GM19035 (cell line): ENCODE data around the gene TCF12.
A peak's percentile ranks its signal among the peaks of the same experiment; 100 is the strongest.
"Not testable (repeated sequence)": the region's sequence is repeated elsewhere in the genome, so short reads cannot be mapped to it uniquely, and the experiment has no call there.

Experiments
- ATAC-seq: cut with Tn5 transposase; IDR thresholded peaks from one replicate; pipeline ENCODE4 v1.9.1; 2021; ENCODE audit not compliant: unreplicated experiment

TCF12 gene

GRCh38 chr15:56915888-56916287 is 2.6 kb upstream of the TCF12 start:
- no peak for ATAC-seq

GRCh38 chr15:56916825-56917477 is 1.5 kb upstream of the TCF12 start:
- no peak for ATAC-seq

GRCh38 chr15:56917652-56918045 is 795 bp upstream of the TCF12 start:
- ATAC-seq = no peak

GRCh38 chr15:56919031-56919608 is 676 bp downstream of the TCF12 start:
- peak; percentile 41 for ATAC-seq

GRCh38 chr15:56919609-56920366 is 1.3 kb downstream of the TCF12 start:
- peak; percentile 16 for ATAC-seq

GRCh38 chr15:56920367-56920627 is 1.9 kb downstream of the TCF12 start:
- ATAC-seq = no peak

GRCh38 chr15:56923174-56923591 is 4.7 kb downstream of the TCF12 start:
- no peak for ATAC-seq

- ATAC-seq = no peak
Measured at GRCh38 chr15:56927816-56928215, 9.4 kb downstream of the TCF12 start.

GRCh38 chr15:56929399-56929798 is 11.0 kb downstream of the TCF12 start:
- ATAC-seq = no peak

- ATAC-seq = no peak
Measured at GRCh38 chr15:56929933-56930332, 11.5 kb downstream of the TCF12 start.

GRCh38 chr15:56930669-56931313 is 12.3 kb downstream of the TCF12 start:
- ATAC-seq = no peak

GRCh38 chr15:56931639-56932508 is 13.4 kb downstream of the TCF12 start:
- ATAC-seq = no peak

GRCh38 chr15:56932509-56932868 is 14.0 kb downstream of the TCF12 start:
- ATAC-seq = not testable (repeated sequence)

GRCh38 chr15:56933410-56933809 is 15.0 kb downstream of the TCF12 start:
- ATAC-seq = no peak

- ATAC-seq = no peak
Measured at GRCh38 chr15:56933811-56934210, 15.4 kb downstream of the TCF12 start.

- ATAC-seq = no peak
Measured at GRCh38 chr15:56934269-56934668, 15.8 kb downstream of the TCF12 start.

- ATAC-seq = no peak
Measured at GRCh38 chr15:56936929-56937328, 18.5 kb downstream of the TCF12 start.

- ATAC-seq = no peak
Measured at GRCh38 chr15:56939257-56939656, 20.8 kb downstream of the TCF12 start.

- ATAC-seq = no peak
Measured at GRCh38 chr15:56940388-56940787, 21.9 kb downstream of the TCF12 start.

GRCh38 chr15:56942118-56942517 is 23.7 kb downstream of the TCF12 start:
- no peak for ATAC-seq

- ATAC-seq = no peak
Measured at GRCh38 chr15:56943403-56943802, 25.0 kb downstream of the TCF12 start.
